ENCODE results near the gene SOX12.

- TF ChIP-seq CTCF (IDR thresholded peaks at IDR 0.05) (no peak), POLR2A (IDR thresholded peaks at IDR 0.05) (no peak)
Measured at GRCh38 chr20:371755-372542, 46.6 kb downstream of the SOX12 start.

Data from lower leg skin (tissue), 3 donors.